Measurements from ENCODE around the gene RHOB. TPM values are rescaled to one million over a fixed set of nuclear protein-coding genes. Genes with fewer than 3 reads are reported as not detected.
A peak's percentile ranks its signal among the peaks of the same experiment; 100 is the strongest.

RHOB gene
- polyA plus RNA-seq, 3 donors: 43.3 to 602 (median 66.3) TPM

- Mint-ChIP-seq H3K4me1 (peaks cover 31% of the 10 kb centered on the region), H3K36me3 (peaks cover 16 to 22% of the 10 kb centered on the region in 2 donors), H3K4me3 (peak overlapping the region; percentile 77 to 90), H3K27ac (peak overlapping the region in 5 of 7 donors; percentile 46 to 82 (median 79)), H3K27me3 (ENCODE audit: low read depth in 3 of 3) (peaks cover 17 to 40% (median 29%) of the 10 kb centered on the region in 3 donors), H3K9me3 (peaks cover 0 to 8% (median 3%) of the 10 kb centered on the region in 7 donors)
- H3K9me3 ChIP-seq (replicated peaks in 1 of 2; ENCODE audit: control insufficient read depth in 1 of 2, insufficient read depth in 1 of 2, low read length in 2 of 2): no peaks in the 10 kb centered on the region
- peaks cover 0 to 5% of the 10 kb centered on the region in 2 donors for H3K36me3 ChIP-seq (replicated peaks in 1 of 2; ENCODE audit: control insufficient read depth in 1 of 2, insufficient read depth in 2 of 2, low read length in 2 of 2)
- H3K79me2 ChIP-seq (ENCODE audit: insufficient read depth, low read length): peaks cover 20% of the 10 kb centered on the region
- H3K4me3 ChIP-seq (replicated peaks in 1 of 3; ENCODE audit: low read depth in 2 of 3, low read length in 3 of 3): peak overlapping the region; percentile 75 to 93 (median 91)
- H3K27me3 ChIP-seq (ENCODE audit: control insufficient read depth in 2 of 2, insufficient read depth in 2 of 2, low read length in 2 of 2): peaks cover 0 to 9% of the 10 kb centered on the region in 2 donors
- TF ChIP-seq, protein P1, sequence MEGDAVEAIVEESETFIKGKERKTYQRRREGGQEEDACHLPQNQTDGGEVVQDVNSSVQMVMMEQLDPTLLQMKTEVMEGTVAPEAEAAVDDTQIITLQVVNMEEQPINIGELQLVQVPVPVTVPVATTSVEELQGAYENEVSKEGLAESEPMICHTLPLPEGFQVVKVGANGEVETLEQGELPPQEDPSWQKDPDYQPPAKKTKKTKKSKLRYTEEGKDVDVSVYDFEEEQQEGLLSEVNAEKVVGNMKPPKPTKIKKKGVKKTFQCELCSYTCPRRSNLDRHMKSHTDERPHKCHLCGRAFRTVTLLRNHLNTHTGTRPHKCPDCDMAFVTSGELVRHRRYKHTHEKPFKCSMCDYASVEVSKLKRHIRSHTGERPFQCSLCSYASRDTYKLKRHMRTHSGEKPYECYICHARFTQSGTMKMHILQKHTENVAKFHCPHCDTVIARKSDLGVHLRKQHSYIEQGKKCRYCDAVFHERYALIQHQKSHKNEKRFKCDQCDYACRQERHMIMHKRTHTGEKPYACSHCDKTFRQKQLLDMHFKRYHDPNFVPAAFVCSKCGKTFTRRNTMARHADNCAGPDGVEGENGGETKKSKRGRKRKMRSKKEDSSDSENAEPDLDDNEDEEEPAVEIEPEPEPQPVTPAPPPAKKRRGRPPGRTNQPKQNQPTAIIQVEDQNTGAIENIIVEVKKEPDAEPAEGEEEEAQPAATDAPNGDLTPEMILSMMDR (IDR thresholded peaks at IDR 0.05): no peak
- H3K9ac ChIP-seq (ENCODE audit: insufficient read depth, low read length, poor library complexity, severe bottlenecking): no peak overlapping the region
- H3K27ac ChIP-seq (ENCODE audit: low read depth in 1 of 2, low read length in 2 of 2): peak overlapping the region in 1 of 2 donors; percentile 34
- peaks cover 18 to 34% of the 10 kb centered on the region in 2 donors for H3K4me1 ChIP-seq (ENCODE audit: control insufficient read depth in 1 of 2, insufficient read depth in 2 of 2, low read length in 2 of 2)
- peaks cover 54% of the 10 kb centered on the region for H4K20me1 ChIP-seq (ENCODE audit: insufficient read depth, low read length)
- no peak overlapping the region for H2AFZ ChIP-seq (ENCODE audit: insufficient read depth, low read depth, low read length, poor library complexity, severe bottlenecking)
- 52% methylated on average over 3 of the region's 7 CpGs for WGBS (ENCODE audit: insufficient coverage)
- H3K4me2 ChIP-seq (replicated peaks; ENCODE audit: extremely low read depth, low read length, poor library complexity, severe bottlenecking): peak overlapping the region; percentile 88
- intact Hi-C loops (cut with micrococcal nuclease): loop anchor here (5.0 to 10.0 kb wide), 3 partner anchors 37 to 193 kb away; partner anchors contain the start of gene PUM2 (in 1 of the 2)
- DNase-seq: no peak
Measured at GRCh38 chr2:20449501-20450200, 2.8 kb downstream of the RHOB start.

GRCh38 chr2:20450201-20450999, 3.5 kb downstream of the RHOB start:
- intact Hi-C loops (cut with micrococcal nuclease): loop anchor here in 1 of 2 donors (5.0 kb wide), 1 partner anchor 192 kb away; no protein-coding TSS in a partner anchor
- H3K4me2 ChIP-seq (replicated peaks; ENCODE audit: extremely low read depth, low read length, poor library complexity, severe bottlenecking): peak overlapping the region; percentile 88
- H3K9me3 ChIP-seq (replicated peaks in 1 of 2; ENCODE audit: control insufficient read depth in 1 of 2, insufficient read depth in 1 of 2, low read length in 2 of 2): no peaks in the 10 kb centered on the region
- H3K4me3 ChIP-seq (replicated peaks in 1 of 3; ENCODE audit: low read depth in 2 of 3, low read length in 3 of 3): peak overlapping the region in 1 of 3 experiments; percentile 91
- H3K36me3 ChIP-seq (replicated peaks in 1 of 2; ENCODE audit: control insufficient read depth in 1 of 2, insufficient read depth in 2 of 2, low read length in 2 of 2): peaks cover 0 to 5% of the 10 kb centered on the region in 2 donors
- Mint-ChIP-seq H3K36me3 (peaks cover 16 to 22% of the 10 kb centered on the region in 2 donors), H3K27me3 (ENCODE audit: low read depth in 3 of 3) (peaks cover 13 to 33% (median 22%) of the 10 kb centered on the region in 3 donors), H3K4me3 (peak overlapping the region; percentile 77 to 90), H3K27ac (peak overlapping the region in 3 of 7 donors; percentile 30 to 63 (median 37)), H3K4me1 (peaks cover 27% of the 10 kb centered on the region), H3K9me3 (peaks cover 0 to 8% (median 3%) of the 10 kb centered on the region in 7 donors)
- H4K20me1 ChIP-seq (ENCODE audit: insufficient read depth, low read length): peaks cover 54% of the 10 kb centered on the region
- H2AFZ ChIP-seq (ENCODE audit: insufficient read depth, low read depth, low read length, poor library complexity, severe bottlenecking): no peak overlapping the region
- peak overlapping the region in 1 of 2 donors; percentile 34 for H3K27ac ChIP-seq (ENCODE audit: low read depth in 1 of 2, low read length in 2 of 2)
- no peak for DNase-seq
- peaks cover 20% of the 10 kb centered on the region for H3K79me2 ChIP-seq (ENCODE audit: insufficient read depth, low read length)
- TF ChIP-seq, protein P1 (IDR thresholded peaks at IDR 0.05): no peak
- H3K27me3 ChIP-seq (ENCODE audit: control insufficient read depth in 2 of 2, insufficient read depth in 2 of 2, low read length in 2 of 2): peaks cover 0 to 3% of the 10 kb centered on the region in 2 donors
- H3K9ac ChIP-seq (ENCODE audit: insufficient read depth, low read length, poor library complexity, severe bottlenecking): no peak overlapping the region
- 87% methylated on average over 3 of the region's 6 CpGs for WGBS (ENCODE audit: insufficient coverage)
- peaks cover 16 to 31% of the 10 kb centered on the region in 2 donors for H3K4me1 ChIP-seq (ENCODE audit: control insufficient read depth in 1 of 2, insufficient read depth in 2 of 2, low read length in 2 of 2)
